Stimulated activated CD8-positive, alpha-beta memory T cell treated with anti-CD3 and anti-CD28 coated beads, Interleukin-15, amount 100 ng/mL, for 4 hours (primary cell): Measurements from ENCODE around the gene NOB1.
A peak's percentile ranks its signal among the peaks of the same experiment; 100 is the strongest.
"Not testable (repeated sequence)": the region's sequence is repeated elsewhere in the genome, so short reads cannot be mapped to it uniquely, and the experiment has no call there.

Source experiments
- DNase-seq, 2 donors: peaks; one replicate each; pipeline ENCODE4 v3.0.0-alpha.2; 2020; ENCODE audit warnings: low read depth in 2 of 2

The NOB1 gene

GRCh38 chr16:69761983-69762813 lies 7.5 kb upstream of the NOB1 start, which contains the start of gene WWP2:
TSS of gene WWP2 (plus strand) at chr16:69762332. CDS start at chr16:69787011, 24,679 bp downstream.
- peak; percentile 61 to 68 for DNase-seq

DNA sequence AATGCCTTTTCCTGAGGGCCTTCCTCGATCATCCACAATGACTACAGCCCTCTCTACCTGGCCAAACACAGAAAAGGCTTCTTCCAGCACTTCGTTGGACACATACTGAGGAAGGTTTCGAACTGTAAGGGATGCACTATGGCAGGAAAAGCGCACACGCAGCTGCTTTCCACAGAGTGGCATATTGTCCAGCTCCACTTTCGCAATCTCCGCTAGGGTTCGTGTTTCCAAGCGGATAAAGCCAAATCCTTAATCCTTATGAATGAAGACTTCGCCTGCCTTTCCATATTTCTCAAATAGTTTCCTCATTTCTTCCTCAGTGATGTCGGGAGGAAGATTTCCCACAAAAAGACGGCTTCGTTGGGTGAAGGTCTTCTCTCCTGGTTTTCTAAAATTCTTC lies 2.6 kb upstream of the NOB1 start:
- not testable (repeated sequence) for DNase-seq

DNA sequence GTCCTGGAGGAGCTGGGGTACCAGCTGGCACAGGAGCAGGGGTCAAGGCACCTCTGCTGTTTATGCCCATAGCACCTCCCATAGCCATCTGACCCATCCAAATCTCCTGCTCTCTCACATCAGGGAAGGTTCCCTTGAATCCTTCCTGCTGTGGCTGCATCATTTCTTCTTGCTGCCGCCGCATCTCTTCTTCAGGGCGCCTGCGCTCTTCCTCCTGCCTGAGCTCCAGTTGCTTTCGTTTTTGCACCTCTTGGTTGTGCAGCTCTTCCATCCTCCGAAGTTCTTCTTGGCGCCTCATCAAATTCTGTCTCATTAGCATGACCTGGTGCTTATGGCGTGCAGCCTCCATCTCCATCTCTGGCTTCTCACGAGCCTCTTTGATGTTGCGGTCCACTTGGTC lies 2.0 kb upstream of the NOB1 start:
- no peak for DNase-seq

- no peak for DNase-seq
Observed at GRCh38 chr16:69754143-69754468, 620 bp downstream of the NOB1 start.

DNA sequence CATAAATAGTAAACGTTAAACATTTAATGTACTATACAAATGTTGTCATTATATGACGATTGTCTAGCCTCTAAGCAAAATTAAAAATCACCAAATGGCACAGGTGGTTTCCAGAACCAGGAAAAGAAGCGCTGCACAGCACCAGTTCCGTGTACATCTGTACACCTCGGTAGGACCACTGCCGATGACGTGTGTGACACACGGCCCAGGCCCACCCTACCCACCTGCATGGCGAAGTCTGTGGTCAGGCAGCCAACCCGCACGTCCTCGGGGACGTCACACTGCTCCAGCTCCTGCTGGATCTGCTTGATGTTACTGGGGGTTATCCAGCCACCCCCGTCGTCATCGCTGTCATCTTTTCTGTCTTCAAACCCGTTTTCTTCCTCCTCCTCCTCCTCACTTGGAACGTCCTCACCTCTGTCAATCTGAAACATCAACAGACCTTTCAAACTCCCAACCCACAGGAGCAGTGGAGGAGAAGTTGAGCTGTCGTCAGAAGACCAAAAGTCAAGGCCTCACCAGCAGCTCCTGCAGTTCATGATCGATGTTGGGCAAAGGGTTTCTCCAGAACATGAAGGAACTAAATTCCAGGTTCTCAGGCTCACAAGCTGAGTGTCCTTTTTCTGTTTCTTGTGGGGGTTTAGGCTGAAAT lies 5.9 kb downstream of the NOB1 start:
- no peak for DNase-seq

DNA sequence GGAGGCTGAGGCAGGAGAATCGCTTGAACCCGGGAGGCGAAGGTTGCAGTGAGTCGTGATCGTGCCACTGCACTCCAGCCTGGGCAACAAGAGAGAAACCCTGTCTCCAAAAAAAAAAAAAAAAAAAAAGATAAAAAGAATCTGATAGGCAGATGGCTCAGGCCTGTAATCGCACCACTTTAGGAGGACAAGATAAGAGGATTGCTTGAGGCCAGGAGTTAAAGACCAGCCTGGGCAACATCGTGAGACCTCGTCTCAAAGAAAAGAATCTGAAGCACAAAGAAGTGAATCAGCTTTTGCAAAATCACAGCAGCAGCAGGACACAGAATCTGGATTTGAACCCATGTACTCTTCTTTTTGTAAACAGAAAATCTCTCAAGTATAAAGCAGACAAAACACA lies 7.6 kb downstream of the NOB1 start:
- DNase-seq: no peak

DNA sequence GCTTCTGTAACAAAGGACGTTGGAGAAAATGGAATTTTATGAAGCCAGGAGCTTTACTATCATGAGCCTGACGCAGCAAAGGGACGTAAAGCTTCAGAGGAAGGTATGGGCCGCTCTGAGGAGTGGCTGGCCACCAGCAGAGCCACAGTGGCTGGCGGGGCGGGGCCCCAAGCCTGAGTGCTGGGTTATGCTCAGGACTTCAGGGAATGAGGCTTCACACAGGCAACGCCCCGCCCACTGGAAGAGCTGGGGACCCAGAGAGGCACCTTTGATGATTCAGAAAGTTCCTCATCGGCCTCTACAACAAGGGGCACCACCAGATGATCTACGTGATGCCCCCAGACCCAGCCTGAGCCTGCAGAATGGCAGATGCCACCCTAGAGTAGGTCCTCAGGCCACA lies 8.8 kb downstream of the NOB1 start:
- no peak for DNase-seq

DNA sequence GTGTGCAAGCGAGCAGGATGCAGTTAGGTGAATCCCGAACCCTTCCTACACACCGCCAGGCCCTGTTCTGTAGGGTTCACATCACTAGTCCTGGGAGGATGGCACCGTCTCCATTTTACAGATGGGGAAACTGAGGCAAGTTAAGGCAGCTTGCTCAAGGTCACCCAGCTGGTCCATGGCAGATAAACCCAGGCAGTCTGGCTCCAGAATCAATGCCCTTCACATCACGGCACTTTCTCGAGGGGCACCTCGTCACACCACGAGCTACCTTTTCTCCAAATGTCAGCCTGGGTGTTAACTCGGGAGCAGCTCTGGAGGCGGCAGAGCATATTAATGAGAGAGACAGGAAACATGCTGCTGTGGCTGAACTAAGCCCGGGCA lies 9.5 kb downstream of the NOB1 start:
- no peak for DNase-seq

DNA sequence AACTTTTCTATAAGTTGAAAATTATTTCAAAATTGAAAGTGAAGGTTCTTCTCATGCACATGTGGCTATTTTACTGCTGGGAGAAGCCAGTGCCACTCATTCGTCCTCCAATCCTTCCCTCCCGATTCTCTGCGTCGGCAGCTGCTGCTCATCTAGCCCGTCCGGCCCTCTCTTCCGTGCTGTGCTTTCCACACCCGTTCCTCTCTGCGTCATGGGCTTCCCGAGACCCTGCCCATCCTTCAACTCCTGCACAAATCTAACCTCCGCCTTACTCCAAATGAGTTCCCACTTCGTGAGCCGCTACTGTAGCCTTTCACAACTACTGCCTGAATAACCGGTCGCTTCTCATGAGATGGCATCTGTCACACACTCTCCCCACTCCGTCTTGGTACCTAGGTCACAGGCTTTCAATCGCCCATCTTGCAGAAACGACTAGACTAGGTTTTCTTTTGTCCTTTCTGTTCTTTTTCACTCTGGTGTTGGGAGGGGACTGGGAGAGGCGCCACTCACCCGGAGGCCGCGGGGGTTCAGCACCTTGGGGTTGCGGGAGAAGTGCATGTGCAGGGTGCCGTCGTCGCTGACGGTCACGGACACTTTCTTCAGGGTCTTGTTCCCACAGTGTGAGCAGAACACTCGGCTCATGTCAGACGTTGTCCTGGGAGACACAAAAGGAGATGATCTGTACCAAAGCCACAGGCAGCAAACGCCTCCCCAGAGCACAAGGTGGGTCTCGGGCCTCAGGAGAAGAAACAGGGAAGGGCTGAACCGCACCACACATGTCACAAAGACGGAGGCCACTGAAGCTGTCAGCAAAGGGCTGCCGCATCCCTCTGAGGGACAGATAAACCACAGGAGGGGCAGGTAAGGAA lies 10.1 kb downstream of the NOB1 start:
- DNase-seq: no peak

GRCh38 chr16:69741951-69742904 lies 12.5 kb downstream of the NOB1 start:
- DNase-seq: no peak

GRCh38 chr16:69741519-69741918 lies 13.2 kb downstream of the NOB1 start:
- no peak for DNase-seq

- no peak for DNase-seq
Observed at GRCh38 chr16:69732101-69732500, 22.6 kb downstream of the NOB1 start.

DNA sequence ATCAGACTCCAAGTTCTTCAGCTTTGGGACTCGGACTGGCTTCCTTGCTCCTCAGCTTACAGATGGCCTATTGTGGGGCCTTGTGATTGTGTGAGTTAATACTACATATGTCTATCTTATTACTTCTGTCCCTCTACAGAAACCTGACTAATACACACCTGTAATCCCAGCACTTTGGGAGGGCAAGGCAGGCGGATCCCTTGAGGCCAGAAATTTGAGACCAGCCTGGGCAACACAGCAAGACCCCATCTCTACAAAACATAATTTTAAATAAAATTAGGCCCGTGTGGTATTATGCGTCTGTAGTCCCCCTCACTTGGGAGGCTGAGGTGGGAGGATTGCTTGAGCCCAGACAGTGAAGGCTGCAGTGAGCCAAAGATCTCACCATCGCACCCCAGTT lies 23.4 kb downstream of the NOB1 start:
- DNase-seq: not testable (repeated sequence)

DNA sequence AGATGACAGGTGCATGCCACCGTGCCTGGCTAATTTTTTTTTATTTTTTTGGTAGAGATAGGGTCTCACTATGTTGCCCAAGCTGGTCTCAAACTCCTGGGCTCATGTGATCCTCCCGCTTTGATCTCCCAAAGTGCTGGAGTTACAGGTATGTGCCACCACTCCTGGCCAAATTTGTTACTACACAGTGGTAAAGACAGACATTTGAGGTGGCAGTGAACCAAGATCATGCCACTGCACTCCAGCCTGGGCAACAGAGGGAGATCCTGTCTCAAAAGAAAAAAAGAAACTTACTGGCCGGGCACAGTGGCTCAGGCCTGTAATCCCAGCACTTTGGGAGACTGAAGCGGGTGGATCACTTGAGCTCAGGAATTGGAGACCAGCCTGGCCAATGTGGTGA lies 25.7 kb downstream of the NOB1 start:
- DNase-seq: not testable (repeated sequence)

- no peak for DNase-seq
Observed at GRCh38 chr16:69727916-69728270, 26.8 kb downstream of the NOB1 start.

DNA sequence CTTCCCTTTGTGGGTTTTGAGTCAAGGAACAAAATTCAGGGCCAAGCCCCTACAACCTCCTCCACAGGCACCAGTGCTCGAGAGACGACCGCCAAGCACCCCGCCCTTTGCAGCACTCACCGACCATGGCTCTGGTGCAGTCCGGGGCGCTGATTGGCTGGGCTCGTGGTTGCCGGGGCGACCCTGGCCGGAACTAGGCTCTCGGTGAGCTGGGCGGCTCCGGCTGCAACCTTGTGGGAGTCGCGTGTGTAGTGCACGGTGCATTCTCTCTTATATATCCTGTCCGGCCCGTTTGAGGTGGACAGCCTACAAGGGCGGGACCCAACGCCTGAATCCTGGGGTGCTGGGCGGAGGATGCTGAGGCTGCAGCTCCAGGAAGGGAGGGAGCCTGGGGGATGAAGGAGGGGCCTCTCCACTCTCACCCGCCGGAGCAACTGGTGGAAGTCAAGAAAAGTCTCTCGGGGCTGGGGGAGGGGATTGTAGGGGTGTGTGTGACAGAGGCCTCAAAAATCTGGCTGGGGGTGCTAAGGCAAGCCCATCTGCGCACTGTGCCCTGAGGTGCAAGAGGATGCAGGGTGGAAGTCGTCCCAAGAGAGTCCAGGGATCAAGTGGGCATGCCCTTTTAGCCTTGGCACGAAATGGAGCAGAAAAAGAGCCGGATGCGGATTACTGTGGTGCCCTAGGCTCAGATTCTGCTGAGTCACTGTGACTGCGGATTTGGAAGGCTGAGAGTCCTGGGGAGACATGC lies 28.2 kb downstream of the NOB1 start, which contains the start of gene NQO1:
TSS of gene NQO1 (minus strand) at position 248 of the 748 bp plus-strand sequence. CDS start at position 127, 121 bp downstream.
- peak; percentile 63 to 71 for DNase-seq

- no peak for DNase-seq
Observed at GRCh38 chr16:69725480-69726312, 29.0 kb downstream of the NOB1 start.

GRCh38 chr16:69724981-69725479 lies 29.7 kb downstream of the NOB1 start:
- no peak for DNase-seq

- no peak for DNase-seq
Observed at GRCh38 chr16:69724414-69724873, 30.3 kb downstream of the NOB1 start.
